ENCODE data around the gene XRN1.
"Not testable (repeated sequence)": the region's sequence is repeated elsewhere in the genome, so short reads cannot be mapped to it uniquely, and the experiment has no call there.

Gene XRN1

GRCh38 chr3:142436951-142437585 is 10.8 kb downstream of the XRN1 start:
- no peak for DNase-seq

GRCh38 chr3:142434503-142434902 is 13.3 kb downstream of the XRN1 start:
- DNase-seq, result no peak

- DNase-seq, result no peak
Measured at GRCh38 chr3:142433110-142433509, 14.7 kb downstream of the XRN1 start.

GRCh38 chr3:142429582-142429981 is 18.3 kb downstream of the XRN1 start:
- DNase-seq, result no peak

- DNase-seq, result no peak
Measured at GRCh38 chr3:142424754-142425153, 23.1 kb downstream of the XRN1 start.

- DNase-seq, result no peak
Measured at GRCh38 chr3:142418926-142419592, 28.8 kb downstream of the XRN1 start.

- no peak for DNase-seq
Measured at GRCh38 chr3:142417302-142417701, 30.5 kb downstream of the XRN1 start.

GRCh38 chr3:142400537-142400936 is 47.3 kb downstream of the XRN1 start:
- not testable (repeated sequence) for DNase-seq

GRCh38 chr3:142394921-142395622 is 52.8 kb downstream of the XRN1 start:
- no peak for DNase-seq

GRCh38 chr3:142385078-142385477 is 62.8 kb downstream of the XRN1 start:
- DNase-seq, result no peak

- DNase-seq, result no peak
Measured at GRCh38 chr3:142374687-142375086, 73.2 kb downstream of the XRN1 start.

GRCh38 chr3:142369576-142369975 is 78.3 kb downstream of the XRN1 start:
- not testable (repeated sequence) for DNase-seq

GRCh38 chr3:142366434-142366833 is 81.4 kb downstream of the XRN1 start:
- DNase-seq, result no peak

GRCh38 chr3:142363936-142364467 is 83.8 kb downstream of the XRN1 start:
- DNase-seq, result no peak

GRCh38 chr3:142363433-142363832 is 84.4 kb downstream of the XRN1 start:
- not testable (repeated sequence) for DNase-seq

GRCh38 chr3:142359367-142359766 is 88.5 kb downstream of the XRN1 start:
- no peak for DNase-seq

GRCh38 chr3:142356818-142357217 is 91.0 kb downstream of the XRN1 start:
- no peak for DNase-seq

- DNase-seq, result no peak
Measured at GRCh38 chr3:142355692-142356091, 92.1 kb downstream of the XRN1 start.

- no peak for DNase-seq
Measured at GRCh38 chr3:142354076-142354475, 93.8 kb downstream of the XRN1 start.

- no peak for DNase-seq
Measured at GRCh38 chr3:142353571-142353970, 94.3 kb downstream of the XRN1 start.

GRCh38 chr3:142352698-142353097 is 95.1 kb downstream of the XRN1 start:
- not testable (repeated sequence) for DNase-seq

- DNase-seq, result no peak
Measured at GRCh38 chr3:142348460-142348859, 99.4 kb downstream of the XRN1 start.

GRCh38 chr3:142337994-142338393 is 109.8 kb downstream of the XRN1 start:
- no peak for DNase-seq

- no peak for DNase-seq
Measured at GRCh38 chr3:142332390-142332789, 115.4 kb downstream of the XRN1 start.
